Fibroblast of mammary gland (primary cell): ENCODE data around the gene KDM4B.
"Not testable (repeated sequence)": the region's sequence is repeated elsewhere in the genome, so short reads cannot be mapped to it uniquely, and the experiment has no call there.

Experiments
- DNase-seq: peaks from one replicate; pipeline ENCODE4 v3.0.0-alpha.2; 2010; ENCODE audit warnings: low read depth
- H3K4me3 ChIP-seq: 2 replicates; pipeline ENCODE4 v1.5.1; 2011; ENCODE audit warnings: low read depth, mild to moderate bottlenecking, low read length, moderate library complexity; ENCODE audit not compliant: control insufficient read depth
- CTCF ChIP-seq: conservative IDR thresholded peaks from 2 replicates; pipeline ENCODE4 v1.5.1; 2011; ENCODE audit warnings: low read depth, low read length, inconsistent platforms; ENCODE audit not compliant: control insufficient read depth, insufficient read depth

KDM4B gene

DNA sequence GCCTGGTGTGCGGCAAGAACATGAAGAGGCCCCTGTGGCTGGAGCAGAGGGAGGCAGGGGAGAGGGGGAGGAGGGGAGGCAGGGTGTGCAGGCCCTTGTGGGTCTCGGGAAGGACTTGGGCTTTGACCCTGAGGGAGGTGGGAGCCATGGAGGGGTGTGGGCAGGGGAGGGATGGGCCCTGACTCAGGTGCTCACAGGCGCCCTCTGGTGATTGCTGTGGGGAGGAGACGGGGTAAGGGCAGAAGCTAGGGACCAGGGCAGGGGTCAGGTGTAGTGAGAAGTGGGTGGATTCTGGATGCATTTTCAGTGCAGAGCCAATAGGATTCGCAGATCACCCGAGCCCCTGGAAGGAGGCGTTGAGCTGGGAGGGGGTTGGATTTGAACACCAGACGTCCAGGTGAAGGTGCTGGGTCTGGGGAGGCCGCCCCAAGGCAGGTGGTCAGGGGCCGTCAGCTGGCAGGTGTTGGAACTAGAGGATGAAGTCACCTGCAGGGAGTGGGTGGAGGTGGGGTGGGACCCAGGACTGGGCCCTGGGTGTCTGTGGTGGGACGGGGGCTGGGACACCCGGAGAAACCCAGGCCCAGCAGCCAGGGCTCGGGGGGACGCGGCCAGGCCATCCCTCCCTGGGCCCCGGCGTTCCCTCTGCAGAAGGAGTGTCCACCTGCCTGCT is 185.4 kb downstream of the KDM4B start:
- no peak overlapping the region for H3K4me3 ChIP-seq
- TF ChIP-seq CTCF: peak; percentile 49
- peak; percentile 10 for DNase-seq

DNA sequence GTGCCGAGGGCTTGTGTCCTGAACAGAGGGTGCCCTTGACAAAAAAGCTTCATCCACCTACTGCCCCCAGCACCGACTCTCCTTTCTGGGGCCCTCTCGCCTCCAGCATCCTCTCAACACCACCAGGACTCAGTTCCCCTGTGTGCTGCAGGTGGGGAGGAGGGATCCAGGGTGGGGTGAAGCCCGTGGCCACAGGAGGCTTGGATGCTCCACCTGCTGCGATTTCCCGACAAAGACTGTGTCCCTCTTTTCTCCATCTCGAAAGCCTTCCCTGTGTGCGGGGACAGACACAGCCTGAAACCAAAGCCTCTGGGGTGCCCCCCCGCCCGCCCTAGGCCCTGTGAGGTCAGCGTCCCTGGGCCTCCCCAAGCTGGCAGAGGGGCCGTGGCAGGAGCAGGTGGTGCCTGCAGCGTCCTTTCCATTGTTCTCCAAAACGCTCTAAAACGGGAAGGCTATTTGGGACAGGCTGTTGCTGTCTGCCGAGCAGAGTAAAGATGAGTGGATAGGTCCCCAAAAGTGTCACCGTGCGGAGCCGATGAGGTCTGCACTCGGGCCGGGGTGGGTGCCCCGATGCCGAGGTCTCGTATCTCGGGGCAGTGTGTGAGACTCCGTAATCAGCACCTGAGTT is 186.0 kb downstream of the KDM4B start:
- H3K4me3 ChIP-seq: no peak overlapping the region
- no peak for DNase-seq
- no peak for TF ChIP-seq CTCF

DNA sequence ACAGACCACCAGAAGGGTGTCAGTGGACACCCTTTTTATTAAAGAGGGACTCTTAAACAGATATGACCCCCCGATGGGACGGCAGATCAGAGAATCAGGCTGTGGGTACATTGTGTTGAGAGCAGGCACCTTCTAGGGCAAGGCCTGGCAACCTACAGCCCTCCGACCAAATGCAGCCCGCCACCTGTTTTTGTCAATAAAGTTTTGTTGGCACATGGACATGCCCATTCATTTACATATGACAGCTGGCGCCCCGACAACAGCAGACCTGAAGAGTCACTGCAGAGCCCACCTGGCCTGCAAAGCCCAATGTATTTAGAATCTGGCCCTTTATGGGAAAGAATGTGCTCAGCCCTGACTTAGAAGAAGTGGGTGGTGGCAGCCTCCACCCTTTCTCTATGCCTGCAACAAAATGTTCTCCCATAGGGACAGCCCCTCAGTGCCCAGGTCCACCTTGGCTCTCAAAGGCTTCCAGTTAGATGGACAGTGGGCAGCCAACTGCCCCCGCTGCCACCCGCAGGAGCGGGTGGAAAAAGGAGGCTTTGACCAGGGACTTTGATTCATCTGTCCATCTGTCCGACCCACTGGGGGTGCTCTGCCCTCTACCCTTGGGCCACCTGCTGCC is 186.8 kb downstream of the KDM4B start:
- TF ChIP-seq CTCF: no peak
- no peak overlapping the region for H3K4me3 ChIP-seq
- DNase-seq: no peak

DNA sequence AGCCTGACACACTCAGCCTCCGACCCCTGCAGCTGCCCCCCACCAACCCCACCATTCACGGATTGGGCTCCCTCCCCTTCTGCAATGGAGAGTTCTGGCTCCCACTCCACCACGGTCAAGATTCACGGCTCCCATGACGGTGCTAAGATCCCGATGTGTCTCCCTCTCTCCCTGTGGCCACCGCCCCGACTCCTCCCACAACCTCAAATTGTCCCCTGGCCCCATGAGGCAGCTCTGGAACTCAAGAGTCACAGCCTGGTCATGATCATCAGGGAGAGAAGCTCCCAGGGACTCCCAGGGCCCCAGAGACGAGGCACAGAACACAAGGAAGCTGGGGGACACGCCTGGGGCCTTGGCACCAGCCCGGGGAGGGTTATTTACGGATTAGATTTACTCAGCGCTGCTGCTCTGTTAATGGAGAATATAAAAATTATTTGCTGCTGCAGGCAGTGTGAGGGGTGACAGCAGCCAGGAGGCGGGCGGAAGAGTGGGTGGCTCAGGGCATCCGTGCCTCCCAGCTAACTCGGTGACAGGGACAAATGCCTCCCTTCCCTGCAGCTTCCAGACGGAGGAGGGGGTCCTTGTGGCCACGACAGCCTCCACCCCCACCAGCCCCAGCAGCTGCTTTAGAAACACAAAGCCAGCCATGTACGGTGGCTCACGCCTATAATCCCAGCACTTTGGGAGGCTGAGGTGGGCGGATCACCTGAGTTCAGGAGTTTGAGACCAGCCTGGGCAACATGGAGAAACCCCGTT is 187.5 kb downstream of the KDM4B start:
- TF ChIP-seq CTCF: no peak
- DNase-seq: no peak
- H3K4me3 ChIP-seq: no peak overlapping the region

DNA sequence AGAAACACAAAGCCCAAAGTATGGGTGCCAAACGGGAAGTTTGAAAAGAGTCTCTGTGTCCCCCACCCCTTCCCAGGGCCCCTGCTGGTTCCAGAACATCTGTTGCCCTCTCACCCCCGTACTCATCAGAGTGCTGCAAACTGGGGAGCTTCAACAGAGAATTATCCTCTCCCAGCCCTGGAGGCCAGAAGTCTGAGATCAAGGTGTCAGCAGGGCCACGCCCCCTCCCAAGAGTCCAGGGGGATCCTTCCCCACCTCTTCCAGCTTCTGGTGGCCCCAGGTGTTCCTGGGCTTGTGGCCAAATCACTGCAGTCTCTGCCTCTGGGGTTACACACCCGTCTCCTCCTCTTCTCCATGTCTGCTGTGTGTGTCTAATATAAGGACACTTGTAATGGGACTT is 188.3 kb downstream of the KDM4B start:
- no peak for TF ChIP-seq CTCF
- H3K4me3 ChIP-seq: no peak overlapping the region
- DNase-seq: no peak

- not testable (repeated sequence) for H3K4me3 ChIP-seq, DNase-seq
These were observed 189.7 kb downstream of the KDM4B start for GRCh38 chr19:5158549-5159134.

- H3K4me3 ChIP-seq, DNase-seq: not testable (repeated sequence)
These were observed 191.4 kb downstream of the KDM4B start for GRCh38 chr19:5160158-5160795.

DNA sequence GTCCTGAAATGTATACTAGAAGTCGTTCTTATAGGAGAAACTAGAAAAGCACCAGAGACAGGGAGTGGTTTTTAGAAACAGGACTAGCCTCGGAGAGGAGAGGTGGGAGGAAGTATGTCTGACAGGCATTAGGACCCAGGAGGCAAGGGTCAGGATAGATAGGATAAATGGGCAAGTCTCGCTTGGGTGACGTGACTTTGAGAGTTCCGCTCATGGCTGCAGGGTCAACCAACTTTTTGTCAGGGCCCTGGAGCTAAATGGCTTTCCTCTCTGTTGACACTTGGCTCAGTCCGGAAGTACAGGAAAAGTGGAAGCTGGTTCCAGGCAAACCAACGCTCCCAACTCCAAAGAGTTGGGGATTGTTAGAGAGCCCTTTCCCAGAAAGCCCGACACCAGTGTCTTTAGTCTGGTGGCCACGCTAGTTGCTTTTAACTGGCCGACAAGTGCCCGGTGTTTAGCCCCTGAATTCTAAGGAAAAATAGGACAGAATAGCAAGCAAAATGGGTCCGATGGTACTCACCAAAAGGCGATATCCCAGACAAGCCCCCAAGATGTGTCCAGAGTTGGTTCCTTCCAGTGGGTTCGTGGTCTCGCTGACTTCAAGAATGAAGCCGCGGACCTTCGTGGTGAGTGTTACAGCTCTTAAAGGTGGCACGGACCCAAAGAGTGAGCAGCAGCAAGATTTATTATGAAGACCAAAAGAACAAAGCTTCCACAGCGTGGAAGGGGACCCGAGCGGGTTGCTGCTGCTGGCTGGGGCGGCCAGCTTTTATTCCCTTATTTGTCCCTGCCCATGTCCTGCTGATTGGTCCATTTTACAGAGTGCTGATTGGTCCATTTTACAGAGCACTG is 196.2 kb downstream of the KDM4B start:
- not testable (repeated sequence) for H3K4me3 ChIP-seq, DNase-seq
